Neural crest cell (in vitro differentiated cells): Measurements from ENCODE around the gene YIPF3. TPM values are rescaled to one million over a fixed set of nuclear protein-coding genes. Genes with fewer than 3 reads are reported as not detected.
A peak's percentile ranks its signal among the peaks of the same experiment; 100 is the strongest.

Source experiments
- DNase-seq: peaks from one replicate; pipeline ENCODE4 v3.0.0; 2021; ENCODE audit warnings: low read depth, mixed read lengths, low spot score
- H3K27ac Mint-ChIP-seq: one replicate; pipeline ENCODE4 v1.8.0; 2021; ENCODE audit warnings: mild to moderate bottlenecking, mixed read lengths; ENCODE audit not compliant: unreplicated experiment
- H3K27me3 Mint-ChIP-seq: 2 replicates; pipeline ENCODE4 v1.8.0; 2021; ENCODE audit warnings: low read depth, mild to moderate bottlenecking, mixed read lengths
- H3K36me3 Mint-ChIP-seq: 2 replicates; pipeline ENCODE4 v1.8.0; 2021; ENCODE audit warnings: low read depth, mild to moderate bottlenecking, mixed read lengths
- H3K4me1 Mint-ChIP-seq: 2 replicates; pipeline ENCODE4 v1.8.0; 2021; ENCODE audit warnings: mixed read lengths
- H3K4me3 Mint-ChIP-seq: one replicate; pipeline ENCODE4 v1.8.0; 2021; ENCODE audit warnings: mild to moderate bottlenecking, mixed read lengths
- H3K9me3 Mint-ChIP-seq: 2 replicates; pipeline ENCODE4 v1.8.0; 2021; ENCODE audit warnings: mixed read lengths
- total RNA-seq: library from RNA; stranded (reverse); gene quantifications from 2 replicates; pipeline ENCODE4 v1.2.1, GENCODE V29; 2021
- TF ChIP-seq, protein P1 (sequence below): fragments of 200-600 bp; sonication (generic); conservative IDR thresholded peaks from 2 replicates; pipeline ENCODE4 v1.5.0; 2021; ENCODE audit warnings: antibody characterized with exemption, mild to moderate bottlenecking

Gene YIPF3
- total RNA-seq, 1 donor from 2014 or later, result 93.0 TPM

GRCh38 chr6:43494321-43494720, 22.4 kb downstream of the YIPF3 start:
- H3K4me1 Mint-ChIP-seq, result peaks cover 25% of the 10 kb centered on the region
- no peak overlapping the region for H3K4me3 Mint-ChIP-seq
- H3K27ac Mint-ChIP-seq, result no peak overlapping the region
- TF ChIP-seq, protein P1, sequence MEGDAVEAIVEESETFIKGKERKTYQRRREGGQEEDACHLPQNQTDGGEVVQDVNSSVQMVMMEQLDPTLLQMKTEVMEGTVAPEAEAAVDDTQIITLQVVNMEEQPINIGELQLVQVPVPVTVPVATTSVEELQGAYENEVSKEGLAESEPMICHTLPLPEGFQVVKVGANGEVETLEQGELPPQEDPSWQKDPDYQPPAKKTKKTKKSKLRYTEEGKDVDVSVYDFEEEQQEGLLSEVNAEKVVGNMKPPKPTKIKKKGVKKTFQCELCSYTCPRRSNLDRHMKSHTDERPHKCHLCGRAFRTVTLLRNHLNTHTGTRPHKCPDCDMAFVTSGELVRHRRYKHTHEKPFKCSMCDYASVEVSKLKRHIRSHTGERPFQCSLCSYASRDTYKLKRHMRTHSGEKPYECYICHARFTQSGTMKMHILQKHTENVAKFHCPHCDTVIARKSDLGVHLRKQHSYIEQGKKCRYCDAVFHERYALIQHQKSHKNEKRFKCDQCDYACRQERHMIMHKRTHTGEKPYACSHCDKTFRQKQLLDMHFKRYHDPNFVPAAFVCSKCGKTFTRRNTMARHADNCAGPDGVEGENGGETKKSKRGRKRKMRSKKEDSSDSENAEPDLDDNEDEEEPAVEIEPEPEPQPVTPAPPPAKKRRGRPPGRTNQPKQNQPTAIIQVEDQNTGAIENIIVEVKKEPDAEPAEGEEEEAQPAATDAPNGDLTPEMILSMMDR, result no peak
- H3K9me3 Mint-ChIP-seq, result no peaks in the 10 kb centered on the region
- H3K27me3 Mint-ChIP-seq, result no peaks in the 10 kb centered on the region
- no peak for DNase-seq
- no peaks in the 10 kb centered on the region for H3K36me3 Mint-ChIP-seq

- H3K4me3 Mint-ChIP-seq, result peak overlapping the region; percentile 3
- peaks cover 30% of the 10 kb centered on the region for H3K4me1 Mint-ChIP-seq
- no peak for DNase-seq
- H3K27me3 Mint-ChIP-seq, result no peaks in the 10 kb centered on the region
- H3K36me3 Mint-ChIP-seq, result no peaks in the 10 kb centered on the region
- H3K9me3 Mint-ChIP-seq, result no peaks in the 10 kb centered on the region
- TF ChIP-seq, protein P1, result no peak
- no peak overlapping the region for H3K27ac Mint-ChIP-seq
Measured at GRCh38 chr6:43493833-43494232, 22.9 kb downstream of the YIPF3 start.

DNA sequence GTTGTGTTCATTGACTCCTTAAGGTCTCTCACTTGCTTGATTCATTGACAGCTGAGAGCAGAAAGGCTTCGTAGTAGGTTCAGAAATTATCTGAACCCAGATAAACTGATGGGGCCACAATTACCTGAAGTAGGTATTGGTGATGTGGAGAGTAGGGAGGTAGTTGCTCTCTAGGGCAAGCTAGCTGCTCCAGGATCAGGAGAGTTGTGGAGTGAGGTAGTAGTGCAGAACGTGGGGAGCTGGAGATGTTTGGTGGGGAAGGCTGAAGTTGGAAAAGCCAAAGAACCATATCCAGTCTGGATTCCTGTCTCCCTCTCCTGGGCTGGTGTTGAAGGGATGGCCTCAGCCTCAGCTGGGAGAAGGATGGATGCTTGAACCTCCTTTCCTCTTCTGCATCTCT, 23.5 kb downstream of the YIPF3 start:
- H3K27me3 Mint-ChIP-seq, result no peaks in the 10 kb centered on the region
- H3K27ac Mint-ChIP-seq, result no peak overlapping the region
- no peaks in the 10 kb centered on the region for H3K36me3 Mint-ChIP-seq
- no peak overlapping the region for H3K4me3 Mint-ChIP-seq
- peaks cover 30% of the 10 kb centered on the region for H3K4me1 Mint-ChIP-seq
- no peak for DNase-seq
- no peaks in the 10 kb centered on the region for H3K9me3 Mint-ChIP-seq
- TF ChIP-seq, protein P1, result no peak

GRCh38 chr6:43492673-43493072, 24.1 kb downstream of the YIPF3 start:
- no peak for DNase-seq
- Mint-ChIP-seq H3K36me3 (no peaks in the 10 kb centered on the region), H3K9me3 (no peaks in the 10 kb centered on the region), H3K27ac (no peak overlapping the region), H3K4me3 (no peak overlapping the region), H3K4me1 (peaks cover 30% of the 10 kb centered on the region), H3K27me3 (no peaks in the 10 kb centered on the region)
- TF ChIP-seq, protein P1, result no peak

- peaks cover 30% of the 10 kb centered on the region for H3K4me1 Mint-ChIP-seq
- H3K36me3 Mint-ChIP-seq, result no peaks in the 10 kb centered on the region
- DNase-seq, result no peak
- H3K27ac Mint-ChIP-seq, result no peak overlapping the region
- TF ChIP-seq, protein P1, result no peak
- H3K4me3 Mint-ChIP-seq, result no peak overlapping the region
- no peaks in the 10 kb centered on the region for H3K27me3 Mint-ChIP-seq
- no peaks in the 10 kb centered on the region for H3K9me3 Mint-ChIP-seq
Measured at GRCh38 chr6:43491750-43492661, 24.7 kb downstream of the YIPF3 start.
